Measurements from ENCODE around the gene TLE5.
A peak's percentile ranks its signal among the peaks of the same experiment; 100 is the strongest.
"Not testable (repeated sequence)": the region's sequence is repeated elsewhere in the genome, so short reads cannot be mapped to it uniquely, and the experiment has no call there.

The TLE5 gene

DNA sequence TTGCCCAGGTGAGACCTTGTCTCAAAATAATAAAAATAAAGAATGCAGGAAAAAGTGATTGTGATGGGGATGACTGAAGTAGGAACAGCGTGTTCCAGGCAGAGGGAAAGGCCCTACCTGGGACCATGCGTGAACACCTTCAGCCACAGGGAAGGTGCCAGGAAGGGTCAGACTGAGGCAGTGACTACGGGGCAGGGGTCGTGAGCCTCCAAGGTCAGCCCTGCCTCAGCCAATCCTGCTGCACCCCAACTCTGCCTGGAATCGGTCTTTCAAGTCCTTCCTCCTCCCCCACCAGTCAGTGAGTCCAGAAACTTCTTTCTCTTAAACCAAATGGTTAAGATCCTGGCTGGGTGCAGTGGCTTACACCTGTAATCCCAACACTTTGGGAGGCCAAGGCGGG is 17.1 kb downstream of the TLE5 start:
- DNase-seq (no peak), ATAC-seq (no peak)

DNA sequence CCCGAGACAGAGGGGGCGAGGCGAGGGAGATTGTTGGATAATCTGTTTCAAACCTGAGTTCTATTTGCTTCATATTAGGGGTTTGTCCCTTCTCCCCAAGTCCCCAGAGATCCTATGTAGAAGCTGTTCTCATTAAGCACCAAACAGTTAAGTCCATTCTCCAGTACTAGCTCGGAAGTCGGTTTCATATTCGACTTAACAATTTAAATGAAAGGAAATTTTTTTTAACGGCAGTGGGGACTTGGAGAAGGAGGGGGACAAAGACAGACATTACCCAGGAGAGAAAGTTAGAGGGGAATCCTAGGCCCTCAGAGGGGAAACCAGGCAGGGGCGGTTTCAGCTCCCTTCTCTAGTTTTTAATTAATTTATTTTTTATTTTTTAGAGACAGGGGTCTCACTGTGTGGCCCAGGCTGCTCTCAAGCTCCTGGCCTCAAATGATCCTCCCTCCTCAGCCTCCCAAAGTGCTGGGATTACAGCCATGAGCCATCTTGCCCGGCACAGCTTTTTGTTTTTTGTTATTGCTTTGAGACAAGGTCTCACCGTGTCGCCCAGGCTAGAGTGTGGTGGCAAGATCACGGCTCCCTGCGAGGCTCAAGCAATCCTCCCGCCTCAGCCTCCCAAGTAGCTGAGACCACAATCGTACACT is 19.6 kb downstream of the TLE5 start:
- ATAC-seq, result no peak
- DNase-seq, result no peak

GRCh38 chr19:3041761-3042620 is 20.3 kb downstream of the TLE5 start:
- ATAC-seq, result no peak

GRCh38 chr19:3041327-3041726 is 21.0 kb downstream of the TLE5 start:
- no peak for DNase-seq
- ATAC-seq, result no peak

More at GRCh38 chr19:3041761-3042620, 20.3 kb downstream of the TLE5 start:
- DNase-seq, result no peak

- ATAC-seq, result no peak
- no peak for DNase-seq
These were observed 22.6 kb downstream of the TLE5 start for GRCh38 chr19:3039641-3040077.

DNA sequence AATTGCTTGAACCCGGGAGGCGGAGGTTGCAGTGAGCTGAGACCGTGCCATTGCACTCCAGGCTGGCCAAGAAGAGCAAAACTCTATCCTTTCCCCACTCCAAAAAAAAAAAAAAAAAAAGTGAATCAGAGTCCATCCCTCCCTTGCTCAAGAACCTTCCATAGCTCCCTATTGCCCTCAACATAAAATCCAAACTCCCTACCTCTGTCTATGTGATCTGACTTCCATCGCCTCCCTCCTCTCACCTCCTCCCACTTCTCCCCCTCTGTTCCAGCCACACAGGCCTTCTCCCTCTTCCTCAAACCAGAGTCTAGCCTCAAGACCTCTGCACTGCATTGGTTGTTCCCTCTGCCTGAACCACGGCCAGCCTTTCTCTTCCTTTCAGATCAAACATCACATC is 23.2 kb downstream of the TLE5 start:
- DNase-seq (no peak), ATAC-seq (no peak)

GRCh38 chr19:3038214-3038613 is 24.1 kb downstream of the TLE5 start:
- DNase-seq (no peak), ATAC-seq (no peak)

DNA sequence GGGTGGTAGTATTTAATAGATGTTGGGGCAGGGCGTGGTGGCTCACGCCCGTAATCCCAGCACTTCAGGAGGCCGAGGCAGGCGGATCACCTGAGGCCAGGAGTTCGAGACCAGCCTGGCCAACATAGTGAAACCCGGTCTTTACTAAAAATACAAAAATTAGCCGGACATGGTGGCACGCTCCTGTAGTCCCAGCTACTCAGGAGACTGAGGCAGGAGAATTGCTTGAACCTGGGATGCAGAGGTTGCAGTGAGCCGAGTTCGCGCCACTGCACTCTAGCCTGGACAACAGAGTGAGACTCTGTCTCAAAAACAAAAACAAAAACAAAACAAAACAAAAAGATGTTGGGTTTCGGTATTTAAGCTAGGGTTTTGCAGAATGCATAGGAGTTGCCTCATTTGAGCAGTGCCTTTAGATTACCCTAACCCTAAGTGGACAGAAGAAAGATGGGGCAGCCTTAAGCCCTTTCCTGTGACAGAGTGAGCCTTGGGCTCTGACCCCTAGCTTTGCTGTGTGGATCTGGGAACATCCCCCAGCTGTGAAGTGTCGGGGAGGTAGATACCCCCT is 25.2 kb downstream of the TLE5 start:
- DNase-seq, ATAC-seq: not testable (repeated sequence)

DNA sequence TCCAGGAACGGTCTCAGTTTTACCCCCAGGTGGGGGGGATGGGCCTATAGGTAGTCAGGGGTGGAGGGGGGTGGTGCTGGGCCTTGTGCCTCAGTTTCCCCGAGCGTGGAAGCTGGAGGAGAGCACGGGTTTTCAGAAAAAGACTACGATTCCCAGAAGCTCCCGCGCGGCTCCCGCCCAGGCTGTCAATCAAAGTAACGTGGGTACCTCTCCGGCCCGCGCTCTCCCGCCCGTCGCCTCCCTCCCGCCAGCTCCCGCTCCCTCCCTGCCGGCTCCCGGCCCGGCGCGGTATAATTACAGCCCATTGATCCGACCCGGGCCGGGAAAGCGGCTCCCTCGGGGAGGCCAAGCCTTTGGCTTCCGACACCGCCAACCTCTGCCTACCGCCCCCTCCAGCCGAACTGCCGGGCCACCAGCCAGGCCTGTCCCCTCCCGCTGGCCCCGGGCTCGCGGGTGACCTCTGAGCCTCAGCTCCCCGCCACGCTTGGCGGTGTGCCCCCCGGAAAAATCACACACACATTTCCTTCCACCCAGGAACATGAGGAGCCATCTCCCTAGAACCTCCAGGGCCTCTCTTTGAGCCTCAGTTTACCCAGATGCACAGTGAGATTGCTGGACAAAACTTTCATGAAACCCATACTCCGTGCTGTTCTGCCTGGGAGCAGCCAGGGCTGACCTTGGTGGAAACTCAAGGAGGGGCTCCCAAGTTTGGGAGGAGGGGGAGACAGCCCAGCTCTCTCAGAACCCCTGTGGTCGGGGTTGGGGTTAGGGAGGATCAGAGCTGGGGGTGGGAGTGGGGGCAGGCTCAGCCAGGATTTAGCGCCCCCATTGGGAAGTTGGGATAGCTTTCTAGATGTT is 25.9 kb downstream of the TLE5 start:
- peak; percentile 89 for DNase-seq
- ATAC-seq, result peak; percentile 64

GRCh38 chr19:3035542-3036118 is 26.7 kb downstream of the TLE5 start:
- peak; percentile 93 for ATAC-seq
- peak; percentile 96 for DNase-seq

- peak; percentile 14 for ATAC-seq
These were observed 27.4 kb downstream of the TLE5 start for GRCh38 chr19:3034656-3035541.

DNA sequence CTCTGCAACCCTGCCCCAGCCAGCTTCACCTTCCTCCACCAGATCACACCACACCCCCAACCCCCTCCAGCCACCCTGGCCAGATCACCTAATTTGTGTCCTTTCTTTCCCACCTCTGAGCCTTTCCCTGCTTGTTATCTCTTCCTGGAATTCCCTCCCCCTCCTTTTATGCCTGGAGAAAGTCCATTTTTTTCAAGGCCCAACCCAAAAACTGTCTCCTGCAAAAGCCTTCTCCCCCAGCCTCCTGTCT is 28.0 kb downstream of the TLE5 start:
- no peak for DNase-seq
- no peak for ATAC-seq

More at GRCh38 chr19:3034656-3035541, 27.4 kb downstream of the TLE5 start:
- peak; percentile 64 for DNase-seq

GRCh38 chr19:3033595-3034405 is 28.5 kb downstream of the TLE5 start:
- no peak for ATAC-seq
- no peak for DNase-seq

DNA sequence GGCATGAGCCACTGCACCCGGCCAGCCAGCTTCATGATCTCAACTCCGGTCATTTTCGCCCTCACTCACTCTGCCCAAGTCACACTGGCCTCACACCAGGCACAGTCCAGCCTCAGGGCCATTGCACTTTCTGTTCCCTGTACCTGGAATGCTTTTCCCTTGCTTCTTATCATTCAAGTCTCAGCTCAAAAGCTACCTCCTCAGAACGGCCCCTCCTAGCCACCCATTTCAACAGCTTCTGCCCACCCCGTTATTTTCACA is 30.8 kb downstream of the TLE5 start:
- no peak for ATAC-seq

GRCh38 chr19:3029065-3029923 is 33.0 kb downstream of the TLE5 start, which contains the start of gene TLE2:
TSS of gene TLE2 (minus strand) at chr19:3029280. CDS start at chr19:3028904, 376 bp downstream.
- ATAC-seq (no peak), DNase-seq (no peak)

More for the DNA sequence above, 30.8 kb downstream of the TLE5 start:
- no peak for DNase-seq

DNA sequence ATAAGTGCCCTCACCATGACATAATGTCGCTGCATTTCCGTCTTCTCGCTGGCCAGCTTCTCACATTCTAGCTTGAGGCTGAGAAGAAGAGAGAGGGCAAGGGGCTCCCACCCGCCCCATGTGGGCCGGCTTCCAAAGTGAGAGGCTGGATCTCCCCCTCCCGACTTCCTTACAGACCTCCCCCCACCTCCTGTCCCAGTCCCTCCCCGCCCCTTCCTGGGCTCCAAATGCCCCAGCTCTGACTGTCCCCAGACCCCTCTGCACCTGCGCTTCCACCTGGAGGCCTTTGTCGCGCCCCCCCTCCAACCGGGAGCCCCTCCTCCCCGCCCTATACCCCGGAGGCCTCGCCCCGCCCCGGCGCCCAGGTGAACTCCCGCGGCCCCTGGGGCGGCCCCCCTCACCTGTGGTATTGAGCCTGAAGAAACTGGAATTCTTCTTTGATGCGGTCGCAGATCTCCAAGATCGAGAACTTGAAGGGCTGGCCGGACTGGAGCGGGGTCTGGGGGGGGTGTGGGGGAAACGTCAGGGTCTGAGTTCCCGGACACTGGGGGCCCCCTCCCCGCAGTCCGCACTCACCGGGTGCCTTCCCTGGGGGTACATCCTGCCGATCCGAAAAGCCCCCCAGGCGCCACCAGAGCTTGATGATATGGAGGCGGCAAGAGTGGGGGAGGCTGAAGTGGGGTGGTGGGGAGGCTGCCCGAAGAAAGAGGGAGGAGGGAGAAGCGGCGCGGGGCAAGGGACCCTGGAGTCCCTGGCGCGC is 33.8 kb downstream of the TLE5 start:
- no peak for ATAC-seq
- no peak for DNase-seq

DNA sequence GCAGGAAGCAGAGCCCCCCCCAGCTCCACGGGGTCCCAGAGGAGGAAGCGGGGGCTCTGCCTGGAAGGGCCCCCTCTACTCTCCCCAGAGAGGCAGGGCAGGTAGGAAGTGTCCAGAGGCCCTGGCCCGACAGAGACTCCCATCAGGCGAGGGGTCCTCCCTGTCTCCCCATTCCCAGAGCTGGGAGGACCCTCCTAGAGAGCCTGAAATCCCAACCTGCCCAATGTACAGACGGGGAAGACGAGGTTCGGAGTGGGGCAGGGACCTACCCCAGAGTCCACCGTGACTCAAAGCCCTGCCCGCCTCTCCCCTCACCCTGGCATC is 34.4 kb downstream of the TLE5 start:
- no peak for DNase-seq
- no peak for ATAC-seq

- no peak for ATAC-seq
- DNase-seq, result no peak
These were observed 35.0 kb downstream of the TLE5 start for GRCh38 chr19:3027292-3027691.

DNA sequence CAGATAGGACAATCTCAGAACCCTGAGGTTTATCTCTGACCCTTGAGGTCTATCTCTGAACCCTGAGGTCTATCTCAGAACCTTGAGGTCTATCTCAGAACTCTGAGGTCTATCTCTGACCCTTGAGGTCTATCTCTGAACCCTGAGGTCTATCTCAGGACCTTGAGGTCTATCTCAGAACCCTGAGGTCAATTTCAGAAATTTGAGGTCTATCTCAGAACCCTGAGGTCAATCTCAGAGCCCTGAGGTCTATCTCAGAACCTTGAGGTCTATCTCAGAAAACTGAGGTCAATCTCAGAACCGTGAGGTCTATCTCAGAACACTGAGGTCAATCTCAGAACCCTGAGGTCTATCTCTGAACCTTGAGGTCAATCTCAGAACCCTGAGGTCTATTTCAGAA is 35.5 kb downstream of the TLE5 start:
- ATAC-seq (no peak), DNase-seq (no peak)
